ENCODE results near the gene TPM4.

Gene TPM4

GRCh38 chr19:16033136-16033530, 43.2 kb upstream of the TPM4 start:
- H3K4me3 ChIP-seq (ENCODE audit: low read length): no peak overlapping the region
- DNase-seq (ENCODE audit: low read depth): no peak
- TF ChIP-seq, protein P1, sequence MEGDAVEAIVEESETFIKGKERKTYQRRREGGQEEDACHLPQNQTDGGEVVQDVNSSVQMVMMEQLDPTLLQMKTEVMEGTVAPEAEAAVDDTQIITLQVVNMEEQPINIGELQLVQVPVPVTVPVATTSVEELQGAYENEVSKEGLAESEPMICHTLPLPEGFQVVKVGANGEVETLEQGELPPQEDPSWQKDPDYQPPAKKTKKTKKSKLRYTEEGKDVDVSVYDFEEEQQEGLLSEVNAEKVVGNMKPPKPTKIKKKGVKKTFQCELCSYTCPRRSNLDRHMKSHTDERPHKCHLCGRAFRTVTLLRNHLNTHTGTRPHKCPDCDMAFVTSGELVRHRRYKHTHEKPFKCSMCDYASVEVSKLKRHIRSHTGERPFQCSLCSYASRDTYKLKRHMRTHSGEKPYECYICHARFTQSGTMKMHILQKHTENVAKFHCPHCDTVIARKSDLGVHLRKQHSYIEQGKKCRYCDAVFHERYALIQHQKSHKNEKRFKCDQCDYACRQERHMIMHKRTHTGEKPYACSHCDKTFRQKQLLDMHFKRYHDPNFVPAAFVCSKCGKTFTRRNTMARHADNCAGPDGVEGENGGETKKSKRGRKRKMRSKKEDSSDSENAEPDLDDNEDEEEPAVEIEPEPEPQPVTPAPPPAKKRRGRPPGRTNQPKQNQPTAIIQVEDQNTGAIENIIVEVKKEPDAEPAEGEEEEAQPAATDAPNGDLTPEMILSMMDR (IDR thresholded peaks at IDR 0.05; ENCODE audit: insufficient read depth, low read depth, low read length, missing control alignments): no peak

DNA sequence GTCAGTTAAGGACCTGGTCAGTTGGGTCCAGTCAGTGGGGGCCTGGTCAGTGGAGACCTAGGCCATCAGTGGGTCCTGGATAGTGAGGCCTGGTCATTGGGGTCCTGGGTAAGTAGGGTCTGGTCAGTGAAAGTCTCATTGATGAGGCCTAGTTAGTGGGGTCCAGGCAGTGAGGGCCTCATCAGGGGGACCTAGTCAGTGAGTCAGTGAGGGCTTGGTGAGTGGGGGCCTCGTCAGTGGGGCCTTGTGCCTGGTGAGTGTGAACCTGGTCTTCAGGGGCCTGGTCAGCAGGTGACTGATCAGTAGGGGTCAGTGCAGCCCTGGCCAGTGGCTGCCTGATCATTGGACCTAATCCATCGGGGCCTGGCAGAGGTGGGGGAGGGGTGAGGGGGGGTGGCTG, 42.6 kb upstream of the TPM4 start:
- no peak for DNase-seq (ENCODE audit: low read depth)
- TF ChIP-seq, protein P1 (IDR thresholded peaks at IDR 0.05; ENCODE audit: insufficient read depth, low read depth, low read length, missing control alignments): no peak
- no peak overlapping the region for H3K4me3 ChIP-seq (ENCODE audit: low read length)

DNA sequence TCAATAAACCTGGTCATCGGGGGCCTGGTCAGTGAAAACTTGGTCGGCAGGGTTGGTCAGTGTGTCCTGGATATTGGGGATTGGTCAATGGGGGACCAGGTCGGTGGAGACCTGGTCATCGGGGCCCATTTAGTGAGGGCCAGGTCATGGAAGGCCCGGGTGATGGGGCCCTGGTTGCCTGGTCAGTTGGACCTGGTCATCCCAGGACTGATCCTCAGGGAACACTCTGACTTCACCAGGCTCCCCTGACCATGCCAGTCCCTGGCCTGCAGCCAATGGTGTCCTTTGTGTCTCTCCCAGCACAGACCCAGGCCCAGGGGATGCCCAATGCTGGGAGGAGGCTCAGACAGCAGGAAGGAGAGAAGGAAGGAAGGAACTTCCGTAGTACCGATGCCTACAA, 42.1 kb upstream of the TPM4 start:
- no peak for DNase-seq (ENCODE audit: low read depth)
- TF ChIP-seq, protein P1 (IDR thresholded peaks at IDR 0.05; ENCODE audit: insufficient read depth, low read depth, low read length, missing control alignments): no peak
- no peak overlapping the region for H3K4me3 ChIP-seq (ENCODE audit: low read length)

GRCh38 chr19:16034958-16035560, 41.2 kb upstream of the TPM4 start:
- DNase-seq (ENCODE audit: low read depth): no peak
- TF ChIP-seq, protein P1 (IDR thresholded peaks at IDR 0.05; ENCODE audit: insufficient read depth, low read depth, low read length, missing control alignments): no peak
- H3K4me3 ChIP-seq (ENCODE audit: low read length): no peak overlapping the region

DNA sequence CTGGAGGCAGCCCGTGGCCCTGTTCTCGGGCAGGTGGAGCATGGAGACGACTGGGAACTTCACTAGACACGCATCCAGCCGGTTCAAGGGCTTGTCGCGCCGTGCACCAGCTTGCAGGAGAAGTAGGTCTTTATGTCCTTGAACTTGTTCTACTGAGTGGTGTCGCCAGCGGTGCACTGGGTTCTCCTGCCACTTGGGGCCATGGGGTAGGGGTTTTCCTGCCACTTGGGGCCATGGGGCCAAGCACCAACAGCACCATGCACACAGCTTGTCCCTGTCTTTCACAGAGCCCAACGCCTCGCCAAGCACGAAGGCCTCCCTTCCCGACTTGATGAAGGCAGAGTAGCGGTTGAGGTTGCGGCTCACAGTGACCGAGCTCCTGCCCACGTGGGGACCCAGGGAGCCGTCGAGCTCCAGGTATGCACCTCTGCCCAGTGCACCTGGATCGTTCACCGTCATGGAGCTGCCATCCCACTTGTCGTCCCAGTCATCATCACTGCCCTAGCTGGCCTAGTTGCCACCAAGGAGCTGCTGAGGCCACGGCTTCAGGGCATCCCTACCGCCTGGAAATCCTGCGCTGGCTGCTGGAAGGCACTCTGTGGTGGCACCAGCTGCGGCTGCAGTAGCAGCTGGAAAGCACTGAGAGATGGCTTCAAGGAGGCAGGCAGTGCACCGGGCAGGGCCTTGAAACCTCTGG, 40.5 kb upstream of the TPM4 start:
- DNase-seq (ENCODE audit: low read depth): no peak
- H3K4me3 ChIP-seq (ENCODE audit: low read length): no peak overlapping the region
- TF ChIP-seq, protein P1 (IDR thresholded peaks at IDR 0.05; ENCODE audit: insufficient read depth, low read depth, low read length, missing control alignments): no peak

- TF ChIP-seq, protein P1 (IDR thresholded peaks at IDR 0.05; ENCODE audit: insufficient read depth, low read depth, low read length, missing control alignments): no peak
- no peak for DNase-seq (ENCODE audit: low read depth)
- no peak overlapping the region for H3K4me3 ChIP-seq (ENCODE audit: low read length)
Observed at GRCh38 chr19:16036397-16036925, 39.8 kb upstream of the TPM4 start.
